ENCODE data around the gene RNU6-1.

DNA sequence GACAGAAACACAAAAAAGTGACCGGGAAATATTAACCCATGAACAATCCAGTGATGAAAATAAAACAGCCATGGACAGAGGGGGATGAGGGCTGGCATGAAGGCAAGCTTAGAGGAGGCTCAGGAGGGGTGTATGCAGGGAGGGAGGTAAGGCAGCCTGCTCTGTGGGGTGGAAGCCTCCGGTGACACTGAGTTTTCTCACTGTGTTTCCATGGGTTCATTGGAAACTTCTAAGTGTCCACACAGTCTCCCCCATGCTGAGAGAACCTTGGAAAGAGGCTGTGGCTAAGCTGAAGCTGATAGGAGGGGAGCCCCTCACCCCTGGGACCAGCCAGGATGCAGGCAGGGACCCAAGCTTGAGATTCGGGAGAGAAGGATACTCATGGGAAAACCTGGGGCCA, 21.4 kb downstream of the RNU6-1 start:
- TF ChIP-seq GATA1 (IDR thresholded peaks at IDR 0.05; ENCODE audit: low read depth, low read length): no peak
- TF ChIP-seq POLR2A (IDR thresholded peaks at IDR 0.05; ENCODE audit: low read length): no peak
